ENCODE data around the gene FHOD3.

FHOD3 gene

GRCh38 chr18:36321658-36322407, 24.3 kb downstream of the FHOD3 start:
- H3K27ac ChIP-seq (ENCODE audit: insufficient read depth in 1 of 2, low read depth in 1 of 2, low read length in 2 of 2, poor library complexity in 1 of 2, severe bottlenecking in 2 of 2) = no peak overlapping the region
- CTCF ChIA-PET = no interaction called here
- no peaks in the 10 kb centered on the region for H3K36me3 ChIP-seq (ENCODE audit: control insufficient read depth in 4 of 4, insufficient read depth in 4 of 4, low read length in 3 of 4)
- peaks cover 0 to 8% (median 0%) of the 10 kb centered on the region in 5 experiments for H3K9me3 ChIP-seq (ENCODE audit: control extremely low read depth in 1 of 5, control insufficient read depth in 4 of 5, insufficient read depth in 2 of 5, low read depth in 1 of 5, low read length in 4 of 5)
- H3K4me1 ChIP-seq (ENCODE audit: control extremely low read depth in 1 of 4, control insufficient read depth in 4 of 4, insufficient read depth in 4 of 4, low read length in 3 of 4) = no peaks in the 10 kb centered on the region
- peaks cover 0 to 35% (median 5%) of the 10 kb centered on the region in 5 experiments for H3K27me3 ChIP-seq (replicated peaks in 2 of 5; ENCODE audit: control insufficient read depth in 4 of 5, insufficient read depth in 5 of 5, low read length in 4 of 5)
- POLR2A ChIA-PET = no interaction called here
- 79% methylated on average over 9 of the region's 10 CpGs for WGBS (ENCODE audit: insufficient coverage)
- DNase-seq = no peak
- H3K4me3 ChIP-seq (ENCODE audit: control insufficient read depth in 1 of 7, extremely low read depth in 1 of 7, insufficient read depth in 4 of 7, low read depth in 2 of 7, low read length in 6 of 7) = no peak overlapping the region

- CTCF ChIA-PET = no interaction called here
- H3K4me3 ChIP-seq (ENCODE audit: control insufficient read depth in 1 of 7, extremely low read depth in 1 of 7, insufficient read depth in 4 of 7, low read depth in 2 of 7, low read length in 6 of 7) = no peak overlapping the region
- no peaks in the 10 kb centered on the region for H3K4me1 ChIP-seq (ENCODE audit: control extremely low read depth in 1 of 4, control insufficient read depth in 4 of 4, insufficient read depth in 4 of 4, low read length in 3 of 4)
- H3K27me3 ChIP-seq (replicated peaks in 2 of 5; ENCODE audit: control insufficient read depth in 4 of 5, insufficient read depth in 5 of 5, low read length in 4 of 5) = peaks cover 0 to 38% (median 5%) of the 10 kb centered on the region in 5 experiments
- WGBS (ENCODE audit: insufficient coverage) = 100% methylated on average over 1 of the region's 1 CpG
- POLR2A ChIA-PET = no interaction called here
- DNase-seq = no peak
- H3K36me3 ChIP-seq (ENCODE audit: control insufficient read depth in 4 of 4, insufficient read depth in 4 of 4, low read length in 3 of 4) = no peaks in the 10 kb centered on the region
- H3K27ac ChIP-seq (ENCODE audit: insufficient read depth in 1 of 2, low read depth in 1 of 2, low read length in 2 of 2, poor library complexity in 1 of 2, severe bottlenecking in 2 of 2) = no peak overlapping the region
- peaks cover 0 to 8% (median 0%) of the 10 kb centered on the region in 5 experiments for H3K9me3 ChIP-seq (ENCODE audit: control extremely low read depth in 1 of 5, control insufficient read depth in 4 of 5, insufficient read depth in 2 of 5, low read depth in 1 of 5, low read length in 4 of 5)
Observed at GRCh38 chr18:36322408-36322728, 24.9 kb downstream of the FHOD3 start.

- H3K9me3 ChIP-seq (ENCODE audit: control extremely low read depth in 1 of 5, control insufficient read depth in 4 of 5, insufficient read depth in 2 of 5, low read depth in 1 of 5, low read length in 4 of 5) = peaks cover 0 to 8% (median 0%) of the 10 kb centered on the region in 5 experiments
- no peak overlapping the region for H3K4me3 ChIP-seq (ENCODE audit: control insufficient read depth in 1 of 7, extremely low read depth in 1 of 7, insufficient read depth in 4 of 7, low read depth in 2 of 7, low read length in 6 of 7)
- ChIA-PET CTCF (no interaction called here), POLR2A (no interaction called here)
- H3K27me3 ChIP-seq (replicated peaks in 2 of 5; ENCODE audit: control insufficient read depth in 4 of 5, insufficient read depth in 5 of 5, low read length in 4 of 5) = peaks cover 0 to 41% (median 5%) of the 10 kb centered on the region in 5 experiments
- no peak overlapping the region for H3K27ac ChIP-seq (ENCODE audit: insufficient read depth in 1 of 2, low read depth in 1 of 2, low read length in 2 of 2, poor library complexity in 1 of 2, severe bottlenecking in 2 of 2)
- no peaks in the 10 kb centered on the region for H3K4me1 ChIP-seq (ENCODE audit: control extremely low read depth in 1 of 4, control insufficient read depth in 4 of 4, insufficient read depth in 4 of 4, low read length in 3 of 4)
- DNase-seq = no peak
- WGBS (ENCODE audit: insufficient coverage) = 87% methylated on average over 4 of the region's 4 CpGs
- H3K36me3 ChIP-seq (ENCODE audit: control insufficient read depth in 4 of 4, insufficient read depth in 4 of 4, low read length in 3 of 4) = no peaks in the 10 kb centered on the region
Observed at GRCh38 chr18:36322734-36323133, 25.2 kb downstream of the FHOD3 start.

GRCh38 chr18:36323421-36323820, 25.9 kb downstream of the FHOD3 start:
- H3K27me3 ChIP-seq (replicated peaks in 2 of 5; ENCODE audit: control insufficient read depth in 4 of 5, insufficient read depth in 5 of 5, low read length in 4 of 5) = peaks cover 0 to 47% (median 5%) of the 10 kb centered on the region in 5 experiments
- H3K27ac ChIP-seq (ENCODE audit: insufficient read depth in 1 of 2, low read depth in 1 of 2, low read length in 2 of 2, poor library complexity in 1 of 2, severe bottlenecking in 2 of 2) = no peak overlapping the region
- no peaks in the 10 kb centered on the region for H3K36me3 ChIP-seq (ENCODE audit: control insufficient read depth in 4 of 4, insufficient read depth in 4 of 4, low read length in 3 of 4)
- no CpG with 5 or more reads among the region's 1 CpG for WGBS (ENCODE audit: insufficient coverage)
- ChIA-PET POLR2A (no interaction called here), CTCF (no interaction called here)
- H3K4me3 ChIP-seq (ENCODE audit: control insufficient read depth in 1 of 7, extremely low read depth in 1 of 7, insufficient read depth in 4 of 7, low read depth in 2 of 7, low read length in 6 of 7) = no peak overlapping the region
- no peaks in the 10 kb centered on the region for H3K4me1 ChIP-seq (ENCODE audit: control extremely low read depth in 1 of 4, control insufficient read depth in 4 of 4, insufficient read depth in 4 of 4, low read length in 3 of 4)
- no peak for DNase-seq
- H3K9me3 ChIP-seq (ENCODE audit: control extremely low read depth in 1 of 5, control insufficient read depth in 4 of 5, insufficient read depth in 2 of 5, low read depth in 1 of 5, low read length in 4 of 5) = peaks cover 0 to 8% (median 0%) of the 10 kb centered on the region in 5 experiments

GRCh38 chr18:36325846-36326245, 28.3 kb downstream of the FHOD3 start:
- POLR2A ChIA-PET = no interaction called here
- Histone ChIP-seq H3K4me3 (ENCODE audit: control insufficient read depth in 1 of 7, extremely low read depth in 1 of 7, insufficient read depth in 4 of 7, low read depth in 2 of 7, low read length in 6 of 7) (no peak overlapping the region), H3K4me1 (ENCODE audit: control extremely low read depth in 1 of 4, control insufficient read depth in 4 of 4, insufficient read depth in 4 of 4, low read length in 3 of 4) (no peaks in the 10 kb centered on the region), H3K27ac (ENCODE audit: insufficient read depth in 1 of 2, low read depth in 1 of 2, low read length in 2 of 2, poor library complexity in 1 of 2, severe bottlenecking in 2 of 2) (no peak overlapping the region), H3K9me3 (ENCODE audit: control extremely low read depth in 1 of 5, control insufficient read depth in 4 of 5, insufficient read depth in 2 of 5, low read depth in 1 of 5, low read length in 4 of 5) (no peaks in the 10 kb centered on the region), H3K27me3 (replicated peaks in 2 of 5; ENCODE audit: control insufficient read depth in 4 of 5, insufficient read depth in 5 of 5, low read length in 4 of 5) (peaks cover 0 to 67% (median 7%) of the 10 kb centered on the region in 5 experiments), H3K36me3 (ENCODE audit: control insufficient read depth in 4 of 4, insufficient read depth in 4 of 4, low read length in 3 of 4) (no peaks in the 10 kb centered on the region)
- CTCF ChIA-PET = no interaction called here
- DNase-seq = no peak
- WGBS (ENCODE audit: insufficient coverage) = 83% methylated on average over 1 of the region's 1 CpG

- H3K27ac ChIP-seq (ENCODE audit: insufficient read depth in 1 of 2, low read depth in 1 of 2, low read length in 2 of 2, poor library complexity in 1 of 2, severe bottlenecking in 2 of 2) = no peak overlapping the region
- no peaks in the 10 kb centered on the region for H3K36me3 ChIP-seq (ENCODE audit: control insufficient read depth in 4 of 4, insufficient read depth in 4 of 4, low read length in 3 of 4)
- DNase-seq = no peak
- no peak overlapping the region for H3K4me3 ChIP-seq (ENCODE audit: control insufficient read depth in 1 of 7, extremely low read depth in 1 of 7, insufficient read depth in 4 of 7, low read depth in 2 of 7, low read length in 6 of 7)
- H3K4me1 ChIP-seq (ENCODE audit: control extremely low read depth in 1 of 4, control insufficient read depth in 4 of 4, insufficient read depth in 4 of 4, low read length in 3 of 4) = no peaks in the 10 kb centered on the region
- H3K9me3 ChIP-seq (ENCODE audit: control extremely low read depth in 1 of 5, control insufficient read depth in 4 of 5, insufficient read depth in 2 of 5, low read depth in 1 of 5, low read length in 4 of 5) = no peaks in the 10 kb centered on the region
- POLR2A ChIA-PET = no interaction called here
- CTCF ChIA-PET = no interaction called here
- H3K27me3 ChIP-seq (replicated peaks in 2 of 5; ENCODE audit: control insufficient read depth in 4 of 5, insufficient read depth in 5 of 5, low read length in 4 of 5) = peaks cover 0 to 70% (median 7%) of the 10 kb centered on the region in 5 experiments
- 95% methylated on average over 4 of the region's 6 CpGs for WGBS (ENCODE audit: insufficient coverage)
Observed at GRCh38 chr18:36326771-36327170, 29.3 kb downstream of the FHOD3 start.

GRCh38 chr18:36327352-36328316, 30.1 kb downstream of the FHOD3 start:
- WGBS (ENCODE audit: insufficient coverage) = 100% methylated on average over 1 of the region's 5 CpGs
- Histone ChIP-seq H3K27me3 (replicated peaks in 2 of 5; ENCODE audit: control insufficient read depth in 4 of 5, insufficient read depth in 5 of 5, low read length in 4 of 5) (peaks cover 0 to 69% (median 9%) of the 10 kb centered on the region in 5 experiments), H3K27ac (ENCODE audit: insufficient read depth in 1 of 2, low read depth in 1 of 2, low read length in 2 of 2, poor library complexity in 1 of 2, severe bottlenecking in 2 of 2) (no peak overlapping the region), H3K4me3 (ENCODE audit: control insufficient read depth in 1 of 7, extremely low read depth in 1 of 7, insufficient read depth in 4 of 7, low read depth in 2 of 7, low read length in 6 of 7) (no peak overlapping the region), H3K36me3 (ENCODE audit: control insufficient read depth in 4 of 4, insufficient read depth in 4 of 4, low read length in 3 of 4) (no peaks in the 10 kb centered on the region), H3K4me1 (ENCODE audit: control extremely low read depth in 1 of 4, control insufficient read depth in 4 of 4, insufficient read depth in 4 of 4, low read length in 3 of 4) (no peaks in the 10 kb centered on the region), H3K9me3 (ENCODE audit: control extremely low read depth in 1 of 5, control insufficient read depth in 4 of 5, insufficient read depth in 2 of 5, low read depth in 1 of 5, low read length in 4 of 5) (no peaks in the 10 kb centered on the region)
- ChIA-PET POLR2A (no interaction called here), CTCF (interaction anchor here (1.1 kb wide), 1 partner anchor 44 kb away, joined by 3 read pairs; no protein-coding TSS in a partner anchor)
- DNase-seq = no peak

All from common myeloid progenitor, CD34-positive (primary cell).